GM19023 (cell line): ENCODE data around the gene CEBPE.

Experiments
- ATAC-seq: cut with Tn5 transposase; IDR thresholded peaks from one replicate; pipeline ENCODE4 v1.9.1; 2021; ENCODE audit warnings: mild to moderate bottlenecking, moderate library complexity; ENCODE audit not compliant: unreplicated experiment

The CEBPE gene

GRCh38 chr14:23118506-23119362 lies at the start of gene CEBPE:
CEBPE (minus strand) TSS chr14:23119255; CDS start chr14:23119091, 164 bp downstream.
- no peak for ATAC-seq

- no peak for ATAC-seq
Observed at GRCh38 chr14:23168246-23168645, 49.2 kb upstream of the CEBPE start.

GRCh38 chr14:23167116-23167847 lies 48.2 kb upstream of the CEBPE start:
- ATAC-seq = no peak

GRCh38 chr14:23164949-23165348 lies 45.9 kb upstream of the CEBPE start:
- ATAC-seq = no peak

- no peak for ATAC-seq
Observed at GRCh38 chr14:23164250-23164649, 45.2 kb upstream of the CEBPE start.

GRCh38 chr14:23163830-23164229 lies 44.8 kb upstream of the CEBPE start:
- no peak for ATAC-seq

GRCh38 chr14:23162800-23163199 lies 43.7 kb upstream of the CEBPE start:
- no peak for ATAC-seq

GRCh38 chr14:23162005-23162404 lies 43.0 kb upstream of the CEBPE start:
- ATAC-seq = no peak

- no peak for ATAC-seq
Observed at GRCh38 chr14:23160924-23161522, 42.0 kb upstream of the CEBPE start.

- no peak for ATAC-seq
Observed at GRCh38 chr14:23159532-23159931, 40.5 kb upstream of the CEBPE start.

- no peak for ATAC-seq
Observed at GRCh38 chr14:23158779-23159178, 39.7 kb upstream of the CEBPE start.

- no peak for ATAC-seq
Observed at GRCh38 chr14:23154964-23155587, 36.0 kb upstream of the CEBPE start.

GRCh38 chr14:23153851-23154796 lies 35.1 kb upstream of the CEBPE start:
- no peak for ATAC-seq

GRCh38 chr14:23151342-23151741 lies 32.3 kb upstream of the CEBPE start:
- ATAC-seq = no peak

GRCh38 chr14:23149745-23150144 lies 30.7 kb upstream of the CEBPE start:
- no peak for ATAC-seq

GRCh38 chr14:23148591-23149249 lies 29.7 kb upstream of the CEBPE start:
- ATAC-seq = no peak

GRCh38 chr14:23147676-23148075 lies 28.6 kb upstream of the CEBPE start:
- no peak for ATAC-seq

GRCh38 chr14:23146980-23147379 lies 27.9 kb upstream of the CEBPE start:
- ATAC-seq = no peak

GRCh38 chr14:23146351-23146910 lies 27.4 kb upstream of the CEBPE start:
- no peak for ATAC-seq
